NK-92 (cell line): ENCODE results near the gene EDNRB.
"Not testable (repeated sequence)": the region's sequence is repeated elsewhere in the genome, so short reads cannot be mapped to it uniquely, and the experiment has no call there.

Experiments used
- DNase-seq: peaks from one replicate; lab custom pipeline; 2025; ENCODE audit not compliant: unreplicated experiment; lab: John Stamatoyannopoulos, UW

Gene EDNRB

DNA sequence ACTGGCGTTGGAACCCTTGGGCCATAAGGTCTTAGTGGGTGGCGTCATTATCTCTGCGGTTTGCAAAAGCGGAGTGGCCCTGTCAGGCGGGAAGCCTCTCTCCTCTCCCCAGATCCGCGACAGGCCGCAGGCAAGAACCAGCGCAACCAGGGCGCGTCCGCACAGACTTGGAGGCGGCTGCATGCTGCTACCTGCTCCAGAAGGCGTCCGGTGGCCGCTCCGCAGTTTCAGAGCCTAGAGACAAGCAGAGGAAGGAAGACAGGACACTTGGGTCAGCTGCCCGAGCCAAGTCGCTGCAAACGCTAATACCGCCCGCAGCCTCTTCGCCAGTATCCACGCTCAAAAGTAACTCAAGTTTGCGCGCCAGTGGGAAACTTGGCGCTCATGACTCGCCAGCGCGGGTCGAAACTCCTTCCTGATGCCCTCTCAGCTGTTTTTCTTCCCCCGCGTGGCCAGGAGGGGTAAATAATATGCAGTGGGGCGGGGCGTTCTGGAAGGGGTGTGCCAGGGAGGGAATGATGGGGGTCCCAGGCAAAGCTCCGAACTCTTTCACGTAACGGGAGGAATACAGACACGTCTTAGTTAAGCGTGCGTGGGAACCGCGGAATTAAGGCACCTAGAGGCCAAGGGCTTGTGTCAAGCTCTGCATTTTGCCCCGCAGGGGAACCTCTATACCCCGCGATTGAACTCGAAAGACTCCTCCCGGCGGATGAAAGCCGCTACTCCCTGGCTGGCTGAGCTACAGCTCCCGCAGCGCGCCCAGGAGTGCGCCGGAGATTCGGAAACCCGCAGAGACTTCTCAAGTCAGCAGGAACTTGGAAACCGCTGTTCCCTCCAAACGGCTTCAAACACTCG, at the start of gene EDNRB:
TSS of gene EDNRB (minus strand) at position 441 of the 855 bp plus-strand sequence. CDS start at position 183, 258 bp downstream.
- no peak for DNase-seq

DNA sequence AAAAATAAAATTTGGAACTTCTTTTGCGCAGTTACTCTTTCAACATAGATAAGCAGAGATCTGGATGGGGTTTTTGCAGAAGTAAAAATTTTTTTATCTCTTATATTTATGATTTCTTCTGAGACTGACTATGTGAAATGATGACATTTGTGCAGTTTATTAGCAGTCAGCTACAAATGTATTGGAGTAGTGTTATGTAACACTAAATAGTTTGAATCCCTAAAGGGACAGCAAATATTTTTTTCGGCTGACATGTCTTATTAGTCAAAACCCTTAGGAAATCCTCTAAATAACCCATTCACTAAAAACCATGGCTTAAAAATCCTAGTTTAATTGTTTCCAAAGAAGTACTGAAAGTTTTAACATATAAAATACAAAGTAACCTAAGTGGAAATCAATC, 48.0 kb upstream of the EDNRB start:
- no peak for DNase-seq

DNA sequence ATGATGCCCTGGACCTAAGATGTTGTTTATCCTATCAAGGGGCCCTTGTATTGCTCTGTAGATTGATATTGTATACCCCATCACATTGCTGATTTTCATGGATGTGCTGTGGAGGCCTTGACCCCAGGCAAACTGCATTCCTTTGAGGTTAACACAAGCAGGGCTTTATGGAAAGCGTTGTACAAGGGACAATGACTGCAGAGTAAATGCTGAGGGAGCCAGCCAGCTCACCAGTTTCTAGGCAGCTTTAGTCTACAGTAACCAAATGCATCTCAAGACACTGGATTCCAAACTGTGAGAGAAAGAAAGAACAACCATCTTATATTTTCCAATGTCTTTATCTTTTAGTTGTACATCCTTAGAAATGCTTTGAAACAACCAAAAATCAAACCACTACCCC, 34.1 kb upstream of the EDNRB start:
- DNase-seq = no peak

DNA sequence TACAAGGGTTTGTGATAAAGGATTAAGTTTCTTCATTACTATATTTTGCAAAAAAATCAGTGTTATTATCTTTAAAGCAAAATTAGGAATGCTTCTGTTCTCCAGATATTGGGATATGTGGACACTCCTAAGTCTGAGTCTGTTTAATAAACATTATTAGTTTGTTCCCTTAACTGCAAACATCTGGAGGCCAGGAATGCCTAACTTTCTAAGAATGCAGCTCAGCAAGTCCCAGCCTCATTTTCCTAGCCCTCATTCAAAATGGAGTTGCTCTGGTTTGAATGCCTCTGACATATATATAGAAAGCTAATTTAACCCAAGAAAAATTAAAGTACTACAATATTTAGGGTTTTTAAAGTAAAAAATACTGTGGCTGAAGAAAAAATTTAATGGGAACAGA, 33.6 kb upstream of the EDNRB start:
- DNase-seq = no peak

DNA sequence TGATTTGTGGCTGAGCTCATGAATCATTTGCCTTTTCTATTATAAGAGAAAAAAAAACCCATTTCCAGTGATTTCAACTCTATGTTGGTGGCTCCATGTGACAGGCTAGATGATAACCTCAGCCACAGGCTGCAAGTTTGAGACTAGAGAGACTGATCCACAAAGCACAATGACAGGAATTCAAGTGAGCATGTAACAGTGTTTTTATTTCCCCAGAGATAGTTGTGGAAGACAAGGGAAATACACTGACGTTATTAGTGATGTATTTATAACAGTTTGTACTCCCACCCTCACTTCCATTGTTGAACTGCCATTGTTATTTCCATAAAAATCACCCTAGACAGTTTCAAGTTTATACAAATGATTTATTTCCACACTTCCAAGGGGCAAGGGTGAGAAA, 27.9 kb upstream of the EDNRB start:
- no peak for DNase-seq

DNA sequence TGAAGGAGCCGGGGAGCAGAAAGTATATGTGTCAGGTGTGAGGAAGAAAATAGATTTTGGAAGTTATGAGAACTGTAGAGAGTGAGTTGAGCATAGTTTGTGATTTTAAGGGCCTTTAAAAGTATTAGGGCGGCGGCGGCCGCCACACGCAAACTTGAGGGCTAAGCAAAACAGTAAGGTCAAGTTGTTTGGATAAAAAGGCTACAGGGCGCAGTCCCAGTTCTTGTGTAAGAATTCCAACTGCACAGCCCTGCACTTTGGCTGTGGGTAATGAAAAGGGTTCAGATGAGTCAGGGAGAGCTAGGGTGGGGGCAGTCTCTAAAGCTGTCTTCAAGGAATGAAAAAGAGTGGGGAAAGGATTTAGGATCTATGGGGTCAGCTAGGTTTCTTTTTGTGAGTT, 16.4 kb upstream of the EDNRB start:
- DNase-seq = not testable (repeated sequence)

DNA sequence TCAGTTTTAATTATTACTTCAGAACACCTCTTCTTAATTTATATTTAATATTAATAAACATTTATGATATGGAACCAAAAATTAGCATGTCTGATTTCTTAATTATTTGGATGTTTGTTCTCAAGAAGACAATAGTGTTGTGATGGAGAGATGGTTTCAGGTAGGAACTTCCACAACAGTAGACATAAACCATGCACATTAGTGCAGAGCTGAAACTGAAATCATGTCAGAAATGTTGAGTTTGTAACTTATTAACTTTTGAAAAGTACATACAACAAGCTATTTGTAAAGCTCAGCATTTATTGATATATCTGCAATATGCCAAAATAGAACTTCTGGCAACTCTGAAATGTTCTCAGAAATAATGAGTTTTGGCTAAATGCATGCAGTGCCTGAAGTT, 11.8 kb upstream of the EDNRB start:
- DNase-seq = no peak

DNA sequence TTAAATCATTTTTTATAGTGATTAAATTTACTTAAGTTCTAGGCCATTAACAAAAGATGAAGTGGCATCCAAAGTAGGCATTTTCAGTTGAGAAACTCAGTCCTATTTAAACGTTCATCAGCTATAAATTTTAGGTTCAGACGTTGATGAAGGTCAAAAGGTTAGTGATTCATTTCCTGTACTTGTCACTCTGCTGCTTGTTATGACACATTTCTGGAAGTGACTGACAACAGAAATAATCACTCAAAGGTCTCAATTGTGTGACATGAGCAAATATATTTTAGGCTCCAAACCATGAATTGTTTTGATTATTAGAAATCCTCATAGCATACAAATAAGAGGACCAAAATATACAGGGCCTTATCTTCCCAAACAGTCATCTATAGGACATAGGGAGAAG, 10.3 kb upstream of the EDNRB start:
- no peak for DNase-seq

DNA sequence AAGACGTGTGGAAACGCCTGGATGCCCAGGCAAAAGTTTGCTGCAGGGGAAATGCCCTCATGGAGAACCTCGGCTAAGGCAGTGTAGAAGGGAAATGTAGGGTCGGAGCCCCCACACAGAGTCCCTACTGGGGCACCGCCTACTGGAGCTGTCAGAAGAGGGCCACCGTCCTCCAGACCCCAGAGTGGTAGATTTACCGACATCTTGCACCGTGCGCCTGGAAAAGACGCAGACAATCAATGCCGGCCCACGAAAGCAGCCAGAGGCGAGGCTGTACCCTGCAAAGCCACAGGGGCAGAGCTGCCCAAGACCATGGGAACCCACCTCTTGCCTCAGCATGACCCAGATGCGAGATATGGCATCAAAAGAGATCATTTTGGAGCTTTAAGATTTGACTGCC, 7.0 kb upstream of the EDNRB start:
- DNase-seq = no peak

DNA sequence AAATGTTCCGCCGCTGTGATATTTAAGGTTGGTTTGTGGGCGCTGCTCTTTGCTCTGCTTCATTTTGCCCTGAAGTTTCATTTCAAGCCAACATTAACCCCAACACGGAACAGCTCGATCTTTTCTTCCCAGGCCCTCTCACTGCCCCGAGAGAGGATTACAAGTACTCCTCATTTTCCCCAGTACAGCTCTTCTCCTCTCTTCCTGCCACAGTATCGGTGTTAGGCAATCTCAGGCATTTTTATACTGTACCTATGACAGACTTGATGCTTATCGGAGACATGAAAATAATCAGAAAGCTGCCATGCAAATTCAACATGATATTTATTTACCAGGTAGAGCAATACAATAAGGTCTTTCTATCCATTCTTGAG, 1.3 kb upstream of the EDNRB start:
- DNase-seq = no peak

DNA sequence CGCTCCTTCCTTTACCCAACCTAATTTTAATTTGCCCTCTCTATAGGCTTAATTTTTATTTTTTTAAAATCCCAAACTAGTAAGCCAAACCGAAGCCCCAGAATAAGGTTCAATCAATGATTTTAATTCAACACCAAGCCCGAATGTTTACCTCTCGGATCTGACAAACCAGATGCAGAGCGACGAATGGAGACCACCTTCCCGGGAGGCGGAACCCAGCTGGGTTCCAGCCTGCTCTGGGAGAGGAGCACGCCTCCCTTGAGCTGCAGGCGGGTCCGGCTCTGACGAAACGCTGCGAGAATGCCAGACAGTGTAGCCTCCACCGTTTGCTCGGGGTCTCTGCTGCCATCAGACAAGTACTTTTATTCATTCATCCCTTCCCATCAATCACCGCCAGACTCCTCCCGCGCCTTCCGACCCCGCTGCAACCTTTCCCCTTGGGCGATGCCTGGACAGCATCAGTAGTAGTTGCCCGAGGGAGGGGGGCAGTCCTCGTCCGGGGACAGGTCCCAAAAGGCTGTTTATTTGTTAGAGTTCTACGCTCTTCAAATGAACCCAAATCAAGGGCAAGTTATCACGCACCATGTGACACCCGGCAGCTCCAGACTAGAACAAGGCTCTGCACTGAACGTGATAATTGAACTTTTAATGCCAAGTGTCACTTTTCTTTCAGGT, 752 bp upstream of the EDNRB start:
- no peak for DNase-seq

DNA sequence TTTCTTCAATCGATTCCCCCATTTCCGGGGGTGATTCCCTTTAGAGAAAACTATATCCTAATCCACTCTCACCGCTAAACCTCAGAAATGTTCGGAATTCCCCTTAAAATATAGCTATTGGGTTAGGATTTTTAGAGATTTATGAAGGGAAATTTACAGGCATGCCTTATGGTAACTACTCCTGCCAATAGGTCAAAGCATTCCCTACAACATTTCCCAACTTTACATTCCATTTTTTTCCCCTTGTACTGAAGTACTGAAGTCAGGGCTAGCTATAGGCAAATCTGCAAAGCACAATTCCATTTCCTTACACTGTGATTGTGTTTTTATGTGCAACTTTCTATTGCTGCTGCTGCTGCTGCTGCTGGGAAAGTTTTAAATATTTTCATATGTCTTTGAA, 2.1 kb downstream of the EDNRB start:
- no peak for DNase-seq

DNA sequence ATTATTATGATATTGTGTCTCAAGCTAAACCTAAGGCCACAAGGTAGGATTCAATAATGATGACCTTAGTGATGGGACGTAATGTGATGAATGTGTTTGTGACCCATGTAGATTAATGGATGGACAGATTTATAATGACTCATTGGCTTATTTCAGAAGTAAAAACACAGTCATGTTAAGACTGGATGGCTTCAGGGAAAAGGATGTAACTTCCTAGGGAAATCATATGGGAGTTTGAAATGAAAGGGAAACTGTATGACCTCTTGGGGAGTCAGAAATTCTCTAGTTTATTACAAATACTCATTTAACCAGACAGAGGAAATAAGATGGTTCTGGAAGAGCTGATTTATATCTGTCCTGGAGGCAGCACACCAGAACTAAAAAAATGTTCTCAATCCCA, 2.9 kb downstream of the EDNRB start:
- no peak for DNase-seq

DNA sequence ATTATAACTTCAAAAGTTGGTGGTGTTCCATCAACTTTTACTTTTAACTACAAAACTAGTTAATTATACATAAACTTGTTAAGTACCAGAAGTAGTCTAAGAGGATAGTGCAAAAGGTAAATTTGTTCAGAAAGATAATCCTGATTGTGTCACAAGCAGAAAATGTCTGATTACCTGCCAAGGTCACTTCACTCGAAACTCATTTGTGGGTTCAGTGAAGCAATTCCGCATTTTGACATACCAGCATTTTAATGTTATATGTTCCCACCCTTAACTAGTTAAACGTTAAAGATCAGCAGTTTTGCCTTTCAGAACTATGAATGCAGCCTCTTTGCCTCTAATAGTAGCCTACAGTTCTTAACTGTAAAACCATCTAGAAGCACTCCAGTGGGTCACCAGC, 5.6 kb downstream of the EDNRB start:
- DNase-seq = no peak

DNA sequence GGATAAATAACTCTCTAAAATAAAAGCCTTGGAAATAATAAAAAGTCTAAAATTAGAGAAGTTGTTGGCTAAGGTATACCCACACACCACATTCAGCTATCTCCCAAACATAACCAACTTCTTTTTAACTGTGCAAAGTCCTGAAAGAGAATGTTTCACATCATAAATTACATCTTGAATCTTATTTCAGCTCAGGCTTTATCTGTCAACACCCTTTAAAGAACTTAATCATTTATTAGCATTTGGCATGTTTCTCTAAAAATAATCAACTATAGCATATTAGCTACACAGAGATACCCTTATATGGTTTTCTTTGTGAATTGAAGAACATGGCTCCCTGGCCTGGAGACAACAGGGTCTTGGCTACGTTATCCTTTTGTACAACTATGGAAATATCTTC, 6.9 kb downstream of the EDNRB start:
- DNase-seq = no peak

DNA sequence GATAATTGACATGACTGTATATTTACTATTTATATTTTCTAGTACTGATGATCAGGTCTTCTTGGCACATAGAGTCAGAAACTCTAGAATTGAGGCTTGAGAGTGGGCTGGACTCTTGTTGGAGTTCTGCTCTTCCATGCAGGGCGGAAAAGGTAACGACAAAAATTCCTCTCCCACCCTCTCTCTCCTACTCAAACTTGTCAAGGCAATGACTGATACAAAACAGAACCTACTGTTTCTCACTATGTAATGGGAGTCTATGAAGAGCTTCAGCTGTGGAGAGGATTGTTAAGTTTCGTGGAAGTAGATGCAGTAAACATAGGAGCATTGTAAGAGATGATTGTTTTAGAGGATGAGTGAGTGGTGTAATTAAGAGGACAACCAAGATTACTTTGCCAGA, 8.8 kb downstream of the EDNRB start:
- no peak for DNase-seq

DNA sequence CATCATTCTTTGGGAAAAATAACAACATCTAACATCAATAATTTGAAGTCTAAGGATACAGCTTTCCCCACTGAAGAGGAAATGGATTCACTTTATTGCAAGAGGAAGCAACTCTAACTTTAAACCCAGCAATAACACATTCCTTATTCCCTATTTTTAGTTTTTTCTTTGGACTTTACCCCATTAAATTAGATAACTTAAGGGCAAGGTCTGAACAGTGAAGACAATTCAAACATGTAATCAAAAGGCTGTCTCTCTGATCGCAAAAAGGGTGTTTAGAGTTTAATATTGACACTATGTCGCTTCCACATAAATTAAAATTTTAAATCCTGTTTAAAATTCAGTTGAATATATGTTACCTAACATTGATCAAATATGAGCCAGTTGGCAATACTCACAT, 10.1 kb downstream of the EDNRB start:
- DNase-seq = no peak

DNA sequence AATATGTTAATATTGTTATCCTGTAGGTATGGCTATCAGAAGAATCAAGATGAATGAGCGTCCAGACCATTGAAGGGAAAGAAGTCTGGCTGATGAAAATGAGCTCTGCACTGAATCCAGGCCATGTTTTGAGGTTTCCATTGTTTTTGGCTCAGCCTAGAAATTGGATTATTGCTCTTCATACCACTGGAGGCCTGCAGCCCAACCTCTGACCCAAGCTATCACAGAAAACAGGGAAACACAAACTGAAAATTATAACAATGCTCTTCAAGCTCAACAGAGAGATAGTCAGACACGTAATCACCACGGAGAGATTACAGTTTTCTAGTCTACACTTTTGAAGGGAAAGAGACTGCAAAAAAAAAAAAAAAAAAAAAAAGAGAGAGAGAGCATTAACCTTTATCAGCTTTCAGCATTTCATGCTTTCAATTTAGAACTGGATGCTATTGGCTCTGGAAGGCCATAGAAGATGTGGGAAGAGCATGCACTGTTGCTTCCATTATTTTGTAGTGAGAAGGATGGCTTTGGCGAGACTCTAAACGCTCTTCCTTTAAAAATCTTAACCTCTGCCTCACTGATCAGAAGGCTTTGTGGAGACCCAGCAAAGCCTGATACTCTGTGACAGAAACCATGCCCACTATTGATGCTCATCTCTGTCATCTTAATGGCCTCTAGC, 10.8 kb downstream of the EDNRB start:
- DNase-seq = no peak

DNA sequence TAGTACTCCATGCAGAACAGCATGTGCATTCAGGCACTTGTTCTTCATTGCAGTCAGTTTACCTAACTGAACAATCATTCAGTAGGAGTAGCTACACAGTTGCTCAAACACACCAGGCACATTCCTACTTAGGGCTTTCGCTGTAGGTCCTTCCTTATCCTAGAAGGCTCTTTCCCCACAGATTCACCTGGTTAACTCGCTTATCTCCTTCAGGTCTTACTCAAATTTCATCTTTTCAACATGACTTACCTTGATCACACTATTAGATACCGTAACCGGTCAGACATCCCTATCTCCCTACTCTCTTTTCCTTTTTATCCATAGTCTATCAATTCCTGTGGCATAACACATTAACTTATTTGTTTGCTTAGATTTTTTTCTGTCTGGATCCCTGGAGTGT, 14.6 kb downstream of the EDNRB start:
- no peak for DNase-seq

DNA sequence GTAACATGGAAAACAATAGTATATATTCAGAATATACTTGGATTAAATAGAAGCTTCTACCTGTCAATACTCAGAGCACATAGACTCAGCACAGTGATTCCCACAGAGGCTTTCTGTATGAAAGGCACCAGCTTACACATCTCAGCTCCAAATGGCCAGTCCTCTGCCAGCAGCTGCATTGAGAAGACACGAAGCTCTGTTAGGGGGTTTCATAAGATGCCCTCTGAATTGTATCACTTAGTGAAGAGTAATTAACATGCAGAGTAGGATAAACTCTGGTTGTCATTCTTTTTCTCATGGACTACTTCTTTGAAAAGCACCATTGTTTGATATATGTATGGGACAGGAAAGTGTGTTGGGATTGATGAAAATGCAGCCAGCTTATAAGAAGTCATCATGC, 15.2 kb downstream of the EDNRB start:
- DNase-seq = no peak

DNA sequence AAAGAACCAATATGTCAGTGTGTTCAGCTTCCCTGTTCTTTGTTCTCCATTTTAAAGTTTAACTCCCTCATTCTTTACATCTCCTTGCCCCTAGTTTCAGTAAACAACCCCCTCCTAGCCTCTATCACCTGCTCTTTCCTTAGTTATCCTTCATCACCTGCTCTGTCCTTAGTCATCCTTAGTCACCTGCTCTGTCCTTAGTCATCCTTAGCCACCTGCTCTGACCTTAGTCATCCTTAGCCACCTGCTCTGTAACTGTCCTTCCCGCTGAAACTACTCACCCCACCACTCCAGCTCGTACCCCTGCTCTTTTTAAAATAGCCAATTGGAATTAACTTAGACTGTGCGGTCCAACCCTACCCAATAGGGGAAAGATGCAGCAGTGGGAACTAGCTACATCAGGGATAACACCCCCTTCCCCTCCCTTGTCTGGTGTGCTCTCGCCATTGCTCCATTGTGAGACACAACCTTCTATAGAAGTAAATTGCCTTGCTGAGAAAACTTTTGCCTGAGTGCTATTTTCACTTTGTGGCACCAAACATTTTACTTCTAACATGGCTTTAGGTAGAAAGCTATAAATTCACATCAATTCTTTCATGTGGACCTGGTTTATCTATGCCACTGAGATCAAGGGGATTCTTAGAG, 16.2 kb downstream of the EDNRB start:
- no peak for DNase-seq

DNA sequence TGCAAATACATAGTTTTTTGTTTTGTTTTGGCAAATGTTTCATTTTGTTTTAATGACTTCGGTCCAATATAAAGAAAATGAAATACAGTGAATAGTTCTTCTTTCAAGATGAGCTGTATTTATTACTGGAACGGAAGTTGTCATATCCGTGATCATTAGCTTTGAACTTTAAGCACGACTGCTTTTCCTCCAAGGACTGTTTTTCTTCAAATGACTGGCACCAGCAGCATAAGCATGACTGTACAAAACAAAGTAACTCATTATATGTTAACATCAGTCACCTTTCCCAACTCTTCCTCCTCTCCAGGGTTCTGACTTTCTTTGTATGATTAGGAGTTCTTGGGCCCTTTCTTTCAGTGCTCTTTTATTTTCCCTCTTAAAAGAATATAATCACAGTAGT, 20.5 kb downstream of the EDNRB start:
- DNase-seq = no peak
